Prostate gland (tissue), 2 donors: ENCODE results near the gene DLST. TPM values are rescaled to one million over a fixed set of nuclear protein-coding genes. Genes with fewer than 3 reads are reported as not detected.

Experiments used
- DNase-seq: peaks from one replicate; pipeline ENCODE4 v3.0.0-alpha.2; 2019; ENCODE audit warnings: low spot score
- H3K27ac ChIP-seq, 2 donors: fragments of 200-600 bp; sonication (generic); 2 replicates each; pipeline ENCODE4 v1.5.1; 2017 to 2019
- H3K27me3 ChIP-seq: fragments of 200-600 bp; sonication (generic); replicated peaks from 2 replicates; pipeline ENCODE4 v1.5.1; 2019; ENCODE audit not compliant: insufficient read depth
- H3K36me3 ChIP-seq, 2 donors: fragments of 200-600 bp; sonication (generic); 1 replicate in 1 of 2; 2 replicates in 1 of 2; pipeline versions ENCODE4 v1.5.1 to v1.8.1; 2017 to 2019
- H3K4me1 ChIP-seq: fragments of 200-600 bp; sonication (generic); replicated peaks from 2 replicates; pipeline ENCODE4 v1.5.1; 2019
- H3K4me3 ChIP-seq, 2 donors: fragments of 200-600 bp; sonication (generic); 2 replicates each; pipeline ENCODE4 v1.5.1; 2017 to 2019
- H3K9me3 ChIP-seq: fragments of 200-600 bp; sonication (generic); 2 replicates; pipeline ENCODE4 v1.5.1; 2017
- POLR2A ChIP-seq: fragments of 450-650 bp; IDR thresholded peaks from one replicate; pipeline ENCODE4 v1.6.1; 2016; ENCODE audit warnings: antibody characterized with exemption, mild to moderate bottlenecking
- POLR2AphosphoS5 ChIP-seq: sonication (generic); formaldehyde crosslinking; IDR thresholded peaks from one replicate; pipeline ENCODE4 v1.6.1; 2017; ENCODE audit warnings: antibody characterized with exemption
- WGBS: methylation state at CpG from one replicate; pipeline ENCODE4 v1.1.5; 2018; 5-methylcytosine and 5-hydroxymethylcytosine counted together
- intact Hi-C: fragments of 100-400 bp; cut with DNase I; formaldehyde crosslinking; loops from one replicate; pipeline ENCODE4 v1.14.2; 2022
- total RNA-seq, 2 donors: library from RNA; depleted of rRNA; stranded (reverse); fragments of >200 nt; gene quantifications; one replicate each; pipeline ENCODE4 v1.1.0, GENCODE V29; 2016
- TF ChIP-seq, protein P1 (sequence below), 4 experiments: fragments of 200-600 bp in 2 of 4; fragments of 450-650 bp in 2 of 4; sonication (generic) in 2 of 4; IDR thresholded peaks; 1 replicate in 3 of 4; 2 replicates in 1 of 4; pipeline ENCODE4 v1.5.1; 2016 to 2019; ENCODE audit warnings: antibody characterized with exemption in 4 of 4, mild to moderate bottlenecking in 2 of 4, moderate library complexity in 2 of 4

Gene DLST
- total RNA-seq, 2 donors from 2014 or later, result 44.9 to 93.0 TPM

DNA sequence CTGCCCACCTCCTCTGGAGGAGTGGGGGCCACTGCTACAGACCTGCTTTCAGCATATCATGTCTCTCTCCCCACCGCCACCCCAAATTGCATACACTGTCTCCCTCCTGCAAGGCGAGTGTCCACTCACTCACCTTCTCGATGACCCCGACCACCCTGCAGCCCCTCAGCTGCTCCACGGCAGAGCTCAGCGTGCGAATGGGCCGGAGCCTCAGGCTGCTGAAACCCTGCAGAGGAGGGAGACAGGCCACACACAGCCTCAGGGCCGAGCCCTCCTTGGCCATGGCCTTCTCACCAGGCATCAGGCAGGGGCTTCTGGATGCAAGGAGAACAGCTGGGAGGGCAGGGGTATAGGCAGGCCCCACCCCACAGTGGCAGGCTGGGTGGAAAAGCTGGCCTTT is 36.7 kb downstream of the DLST start:
- no peak overlapping the region for H3K4me3 ChIP-seq
- intact Hi-C loops, result no loop called here
- TF ChIP-seq, protein P1, sequence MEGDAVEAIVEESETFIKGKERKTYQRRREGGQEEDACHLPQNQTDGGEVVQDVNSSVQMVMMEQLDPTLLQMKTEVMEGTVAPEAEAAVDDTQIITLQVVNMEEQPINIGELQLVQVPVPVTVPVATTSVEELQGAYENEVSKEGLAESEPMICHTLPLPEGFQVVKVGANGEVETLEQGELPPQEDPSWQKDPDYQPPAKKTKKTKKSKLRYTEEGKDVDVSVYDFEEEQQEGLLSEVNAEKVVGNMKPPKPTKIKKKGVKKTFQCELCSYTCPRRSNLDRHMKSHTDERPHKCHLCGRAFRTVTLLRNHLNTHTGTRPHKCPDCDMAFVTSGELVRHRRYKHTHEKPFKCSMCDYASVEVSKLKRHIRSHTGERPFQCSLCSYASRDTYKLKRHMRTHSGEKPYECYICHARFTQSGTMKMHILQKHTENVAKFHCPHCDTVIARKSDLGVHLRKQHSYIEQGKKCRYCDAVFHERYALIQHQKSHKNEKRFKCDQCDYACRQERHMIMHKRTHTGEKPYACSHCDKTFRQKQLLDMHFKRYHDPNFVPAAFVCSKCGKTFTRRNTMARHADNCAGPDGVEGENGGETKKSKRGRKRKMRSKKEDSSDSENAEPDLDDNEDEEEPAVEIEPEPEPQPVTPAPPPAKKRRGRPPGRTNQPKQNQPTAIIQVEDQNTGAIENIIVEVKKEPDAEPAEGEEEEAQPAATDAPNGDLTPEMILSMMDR (IDR thresholded peaks at IDR 0.05), result no peak
- TF ChIP-seq POLR2AphosphoS5, result no peak
- no peak for TF ChIP-seq POLR2A
- no peak overlapping the region for H3K27ac ChIP-seq
- H3K27me3 ChIP-seq, result no peaks in the 10 kb centered on the region
- H3K9me3 ChIP-seq, result no peaks in the 10 kb centered on the region
- DNase-seq, result no peak
- H3K4me1 ChIP-seq, result no peaks in the 10 kb centered on the region
- 92% methylated on average over 8 of the region's 9 CpGs for WGBS
- no peaks in the 10 kb centered on the region for H3K36me3 ChIP-seq

DNA sequence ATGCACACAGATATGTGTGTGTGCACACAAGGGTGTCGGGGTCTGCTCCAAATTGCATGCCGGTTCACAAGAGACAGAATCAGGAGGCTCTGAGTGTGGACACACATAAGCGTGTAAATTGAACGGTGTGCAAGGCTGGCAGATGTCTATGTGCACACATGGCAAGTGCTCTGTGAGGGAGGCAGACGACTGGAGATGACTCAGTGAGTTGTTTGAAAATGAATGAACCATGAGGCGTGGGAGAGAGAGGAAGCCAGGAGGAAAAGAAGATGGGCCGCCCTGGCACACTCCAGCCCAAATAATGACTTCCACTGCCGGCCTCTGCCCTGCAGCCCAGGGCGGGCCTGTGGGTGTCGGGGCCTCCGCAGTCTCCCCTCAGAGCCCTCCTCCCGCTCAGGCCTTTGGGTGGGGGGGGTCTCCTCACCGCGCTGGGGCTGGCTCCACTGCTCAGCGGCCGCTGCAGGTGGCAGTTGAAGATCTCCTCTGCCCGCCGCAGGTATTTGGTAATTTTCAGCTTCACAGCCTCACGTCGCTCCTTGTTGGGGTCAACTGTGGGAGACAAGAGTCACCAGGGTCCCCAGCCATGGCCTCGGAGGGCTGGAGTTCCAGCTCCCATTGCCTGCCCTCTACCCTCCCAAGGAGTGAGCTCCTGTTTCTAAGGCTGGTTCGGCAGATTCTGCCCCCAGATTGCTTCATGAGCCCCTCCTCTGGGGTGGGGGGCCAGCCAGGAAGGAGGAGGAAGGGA is 37.9 kb downstream of the DLST start:
- Histone ChIP-seq H3K36me3 (no peaks in the 10 kb centered on the region), H3K27ac (no peak overlapping the region), H3K9me3 (no peaks in the 10 kb centered on the region), H3K4me1 (no peaks in the 10 kb centered on the region), H3K4me3 (no peak overlapping the region), H3K27me3 (no peaks in the 10 kb centered on the region)
- no peak for TF ChIP-seq POLR2A
- TF ChIP-seq, protein P1 (IDR thresholded peaks at IDR 0.05), result no peak
- TF ChIP-seq POLR2AphosphoS5, result no peak
- 90% methylated on average over 22 of the region's 22 CpGs for WGBS
- no peak for DNase-seq
- intact Hi-C loops, result no loop called here

DNA sequence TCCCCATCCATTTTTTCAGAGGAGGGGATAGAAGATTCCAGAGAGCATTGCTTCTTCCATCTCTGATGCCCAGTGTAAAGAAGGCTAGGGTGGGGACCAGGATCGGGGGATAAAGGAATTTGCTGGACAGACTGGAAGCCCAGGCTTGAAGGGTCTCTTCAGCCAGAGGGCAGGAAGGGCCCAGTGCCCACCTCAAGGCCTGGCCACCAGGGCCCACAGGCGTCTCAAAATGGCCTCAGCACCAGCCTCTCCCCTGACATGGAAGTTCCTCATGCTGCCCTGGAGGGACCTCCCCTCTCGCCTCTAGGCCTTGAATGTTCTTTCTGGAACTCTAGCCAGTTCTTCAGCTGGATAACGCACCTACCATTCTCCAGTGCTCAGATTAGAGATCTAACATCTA is 38.6 kb downstream of the DLST start:
- Histone ChIP-seq H3K4me1 (no peaks in the 10 kb centered on the region), H3K27me3 (no peaks in the 10 kb centered on the region), H3K27ac (no peak overlapping the region), H3K4me3 (no peak overlapping the region), H3K36me3 (no peaks in the 10 kb centered on the region), H3K9me3 (no peaks in the 10 kb centered on the region)
- DNase-seq, result no peak
- intact Hi-C loops, result no loop called here
- 96% methylated on average over 4 of the region's 4 CpGs for WGBS
- TF ChIP-seq POLR2AphosphoS5, result no peak
- no peak for TF ChIP-seq POLR2A
- TF ChIP-seq, protein P1 (IDR thresholded peaks at IDR 0.05), result no peak

DNA sequence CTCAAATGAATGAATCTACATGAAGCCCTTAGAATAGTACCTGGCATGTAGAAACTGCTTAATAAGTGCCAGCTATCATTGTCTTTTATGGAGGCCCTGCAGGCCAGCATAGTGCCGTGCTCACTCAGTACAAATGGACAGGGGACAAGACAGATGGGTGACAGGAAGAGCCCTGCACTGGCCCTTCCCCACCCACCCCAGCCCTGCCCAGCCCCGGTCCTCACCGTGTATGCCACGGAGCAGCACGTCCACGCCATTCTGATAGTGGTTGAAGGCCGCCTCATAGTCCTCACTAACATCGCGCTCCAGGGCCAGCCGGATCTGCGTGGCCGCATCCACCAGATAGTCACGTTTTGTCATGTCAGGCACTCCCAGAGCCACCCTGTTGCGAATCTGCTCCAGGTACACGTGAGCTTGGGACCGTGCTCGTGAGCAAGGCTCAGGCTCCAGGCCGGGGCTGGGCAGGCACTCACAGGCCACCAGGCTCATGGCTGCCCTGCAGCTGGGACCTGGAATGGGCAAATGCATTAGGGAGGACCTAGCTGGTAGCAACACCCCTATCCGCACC is 39.4 kb downstream of the DLST start:
- intact Hi-C loops, result no loop called here
- 95% methylated on average over 19 of the region's 19 CpGs for WGBS
- DNase-seq, result no peak
- Histone ChIP-seq H3K36me3 (no peaks in the 10 kb centered on the region), H3K9me3 (no peaks in the 10 kb centered on the region), H3K4me3 (no peak overlapping the region), H3K4me1 (no peaks in the 10 kb centered on the region), H3K27ac (no peak overlapping the region), H3K27me3 (no peaks in the 10 kb centered on the region)
- TF ChIP-seq, protein P1 (IDR thresholded peaks at IDR 0.05), result no peak
- TF ChIP-seq POLR2A (no peak), POLR2AphosphoS5 (no peak)
